ENCODE measurements around the gene ANKUB1. TPM values are rescaled to one million over a fixed set of nuclear protein-coding genes. Genes with fewer than 3 reads are reported as not detected.
A peak's percentile ranks its signal among the peaks of the same experiment; 100 is the strongest.

ANKUB1 gene
- total and polyA plus RNA-seq, 3 experiments from 2014 or later = not detected

- peak; percentile 10 to 46 (median 14) for DNase-seq
- H3K4me3 Mint-ChIP-seq = no peak overlapping the region
- no peaks in the 10 kb centered on the region for H3K4me1 Mint-ChIP-seq
- no peak overlapping the region for H3K27ac Mint-ChIP-seq
- no peaks in the 10 kb centered on the region for H3K27me3 ChIP-seq (ENCODE audit: insufficient read depth, low read length, poor library complexity, severe bottlenecking)
- H3K9me3 Mint-ChIP-seq = no peaks in the 10 kb centered on the region
- peaks cover 2 to 18% of the 10 kb centered on the region in 2 donors for H3K27me3 Mint-ChIP-seq
- H3K4me1 ChIP-seq (ENCODE audit: insufficient read depth, low read length) = no peaks in the 10 kb centered on the region
- H3K36me3 ChIP-seq (ENCODE audit: insufficient read depth, low read length) = no peaks in the 10 kb centered on the region
- H3K9me3 ChIP-seq (ENCODE audit: low read length) = no peaks in the 10 kb centered on the region
- ChIA-PET CTCF (interaction anchor here (0.7 to 3.8 kb wide), 13 partner anchors 8 to 652 kb away, joined by 3 to 17 read pairs (median 4); partner anchors contain the start of genes COMMD2 and RNF13), POLR2A (no interaction called here)
- no peak overlapping the region for H3K4me3 ChIP-seq (ENCODE audit: low read length)
- no peak overlapping the region for H3K27ac ChIP-seq (ENCODE audit: low read depth, low read length)
- H3K36me3 Mint-ChIP-seq = no peaks in the 10 kb centered on the region
Measured at GRCh38 chr3:149771652-149772271, 20.6 kb downstream of the ANKUB1 start.

GRCh38 chr3:149770246-149770645 is 22.1 kb downstream of the ANKUB1 start:
- Mint-ChIP-seq H3K9me3 (no peaks in the 10 kb centered on the region), H3K36me3 (no peaks in the 10 kb centered on the region), H3K4me1 (no peaks in the 10 kb centered on the region), H3K4me3 (no peak overlapping the region), H3K27me3 (peaks cover 2 to 26% of the 10 kb centered on the region in 2 donors), H3K27ac (no peak overlapping the region)
- ChIA-PET CTCF (interaction anchor here (1.2 to 3.8 kb wide), 5 partner anchors 18 to 261 kb away, joined by 4 to 17 read pairs (median 7); partner anchors contain the start of gene COMMD2), POLR2A (no interaction called here)
- H3K4me1 ChIP-seq (ENCODE audit: insufficient read depth, low read length) = no peaks in the 10 kb centered on the region
- H3K9me3 ChIP-seq (ENCODE audit: low read length) = no peaks in the 10 kb centered on the region
- no peaks in the 10 kb centered on the region for H3K36me3 ChIP-seq (ENCODE audit: insufficient read depth, low read length)
- H3K27me3 ChIP-seq (ENCODE audit: insufficient read depth, low read length, poor library complexity, severe bottlenecking) = no peaks in the 10 kb centered on the region
- H3K4me3 ChIP-seq (ENCODE audit: low read length) = no peak overlapping the region
- H3K27ac ChIP-seq (ENCODE audit: low read depth, low read length) = no peak overlapping the region
- no peak for DNase-seq

GRCh38 chr3:149768704-149769103 is 23.6 kb downstream of the ANKUB1 start:
- H3K4me1 Mint-ChIP-seq = no peaks in the 10 kb centered on the region
- Histone ChIP-seq H3K4me3 (ENCODE audit: low read length) (no peak overlapping the region), H3K4me1 (ENCODE audit: insufficient read depth, low read length) (no peaks in the 10 kb centered on the region), H3K27me3 (ENCODE audit: insufficient read depth, low read length, poor library complexity, severe bottlenecking) (peaks cover 6% of the 10 kb centered on the region), H3K27ac (ENCODE audit: low read depth, low read length) (no peak overlapping the region), H3K9me3 (ENCODE audit: low read length) (no peaks in the 10 kb centered on the region), H3K36me3 (ENCODE audit: insufficient read depth, low read length) (no peaks in the 10 kb centered on the region)
- H3K4me3 Mint-ChIP-seq = no peak overlapping the region
- H3K27ac Mint-ChIP-seq = no peak overlapping the region
- H3K27me3 Mint-ChIP-seq = peaks cover 9 to 26% of the 10 kb centered on the region in 2 donors
- no peaks in the 10 kb centered on the region for H3K9me3 Mint-ChIP-seq
- no peak for DNase-seq
- ChIA-PET POLR2A (no interaction called here), CTCF (no interaction called here)
- no peaks in the 10 kb centered on the region for H3K36me3 Mint-ChIP-seq

GRCh38 chr3:149767720-149768119 is 24.6 kb downstream of the ANKUB1 start:
- Histone ChIP-seq H3K27me3 (ENCODE audit: insufficient read depth, low read length, poor library complexity, severe bottlenecking) (peaks cover 8% of the 10 kb centered on the region), H3K4me3 (ENCODE audit: low read length) (no peak overlapping the region), H3K9me3 (ENCODE audit: low read length) (no peaks in the 10 kb centered on the region), H3K36me3 (ENCODE audit: insufficient read depth, low read length) (no peaks in the 10 kb centered on the region), H3K4me1 (ENCODE audit: insufficient read depth, low read length) (no peaks in the 10 kb centered on the region), H3K27ac (ENCODE audit: low read depth, low read length) (no peak overlapping the region)
- peaks cover 9 to 26% of the 10 kb centered on the region in 2 donors for H3K27me3 Mint-ChIP-seq
- H3K4me1 Mint-ChIP-seq = no peaks in the 10 kb centered on the region
- CTCF ChIA-PET = interaction anchor here (0.9 kb wide), 1 partner anchor 115 kb away, joined by 3 read pairs; no protein-coding TSS in a partner anchor
- DNase-seq = no peak
- H3K27ac Mint-ChIP-seq = no peak overlapping the region
- no peak overlapping the region for H3K4me3 Mint-ChIP-seq
- no peaks in the 10 kb centered on the region for H3K36me3 Mint-ChIP-seq
- POLR2A ChIA-PET = no interaction called here
- H3K9me3 Mint-ChIP-seq = no peaks in the 10 kb centered on the region

GRCh38 chr3:149765762-149766334 is 26.5 kb downstream of the ANKUB1 start:
- H3K4me3 Mint-ChIP-seq = no peak overlapping the region
- no peak for DNase-seq
- no peak overlapping the region for H3K27ac Mint-ChIP-seq
- Histone ChIP-seq H3K4me1 (ENCODE audit: insufficient read depth, low read length) (no peaks in the 10 kb centered on the region), H3K4me3 (ENCODE audit: low read length) (no peak overlapping the region), H3K27ac (ENCODE audit: low read depth, low read length) (no peak overlapping the region), H3K9me3 (ENCODE audit: low read length) (no peaks in the 10 kb centered on the region), H3K36me3 (ENCODE audit: insufficient read depth, low read length) (no peaks in the 10 kb centered on the region), H3K27me3 (ENCODE audit: insufficient read depth, low read length, poor library complexity, severe bottlenecking) (peaks cover 15% of the 10 kb centered on the region)
- H3K4me1 Mint-ChIP-seq = no peaks in the 10 kb centered on the region
- no peaks in the 10 kb centered on the region for H3K36me3 Mint-ChIP-seq
- ChIA-PET CTCF (interaction anchor here (0.9 to 1.7 kb wide), 2 partner anchors 10 to 13 kb away, joined by 3 to 4 read pairs; partner anchors contain the start of gene COMMD2), POLR2A (no interaction called here)
- no peaks in the 10 kb centered on the region for H3K9me3 Mint-ChIP-seq
- H3K27me3 Mint-ChIP-seq = peaks cover 9 to 20% of the 10 kb centered on the region in 2 donors

- ChIA-PET POLR2A (interaction anchor here (0.6 kb wide), 1 partner anchor 77 kb away, joined by 5 read pairs; no protein-coding TSS in a partner anchor), CTCF (no interaction called here)
- Mint-ChIP-seq H3K4me1 (no peaks in the 10 kb centered on the region), H3K4me3 (no peak overlapping the region), H3K27ac (no peak overlapping the region), H3K9me3 (no peaks in the 10 kb centered on the region), H3K36me3 (no peaks in the 10 kb centered on the region), H3K27me3 (peaks cover 9 to 25% of the 10 kb centered on the region in 2 donors)
- Histone ChIP-seq H3K4me3 (ENCODE audit: low read length) (no peak overlapping the region), H3K9me3 (ENCODE audit: low read length) (no peaks in the 10 kb centered on the region), H3K4me1 (ENCODE audit: insufficient read depth, low read length) (no peaks in the 10 kb centered on the region), H3K36me3 (ENCODE audit: insufficient read depth, low read length) (no peaks in the 10 kb centered on the region), H3K27ac (ENCODE audit: low read depth, low read length) (no peak overlapping the region), H3K27me3 (ENCODE audit: insufficient read depth, low read length, poor library complexity, severe bottlenecking) (peaks cover 15% of the 10 kb centered on the region)
- DNase-seq = no peak
Measured at GRCh38 chr3:149764302-149764701, 28.1 kb downstream of the ANKUB1 start.

GRCh38 chr3:149763565-149764195 is 28.7 kb downstream of the ANKUB1 start:
- no peaks in the 10 kb centered on the region for H3K4me1 Mint-ChIP-seq
- H3K27ac ChIP-seq (ENCODE audit: low read depth, low read length) = no peak overlapping the region
- H3K4me3 ChIP-seq (ENCODE audit: low read length) = no peak overlapping the region
- H3K4me1 ChIP-seq (ENCODE audit: insufficient read depth, low read length) = no peaks in the 10 kb centered on the region
- DNase-seq = no peak
- no peak overlapping the region for H3K27ac Mint-ChIP-seq
- H3K9me3 Mint-ChIP-seq = no peaks in the 10 kb centered on the region
- ChIA-PET CTCF (interaction anchor here (2.1 kb wide), 1 partner anchor 11 kb away, joined by 9 read pairs; the partner anchor contains the start of gene COMMD2), POLR2A (no interaction called here)
- H3K27me3 Mint-ChIP-seq = peaks cover 9 to 21% of the 10 kb centered on the region in 2 donors
- no peaks in the 10 kb centered on the region for H3K9me3 ChIP-seq (ENCODE audit: low read length)
- H3K27me3 ChIP-seq (ENCODE audit: insufficient read depth, low read length, poor library complexity, severe bottlenecking) = peaks cover 15% of the 10 kb centered on the region
- H3K36me3 Mint-ChIP-seq = no peaks in the 10 kb centered on the region
- no peak overlapping the region for H3K4me3 Mint-ChIP-seq
- H3K36me3 ChIP-seq (ENCODE audit: insufficient read depth, low read length) = no peaks in the 10 kb centered on the region

- H3K4me3 ChIP-seq (ENCODE audit: low read length) = no peak overlapping the region
- no peaks in the 10 kb centered on the region for H3K9me3 ChIP-seq (ENCODE audit: low read length)
- H3K27ac ChIP-seq (ENCODE audit: low read depth, low read length) = no peak overlapping the region
- DNase-seq = no peak
- Mint-ChIP-seq H3K27ac (peak overlapping the region in 5 of 8 donors; percentile 22 to 96 (median 94)), H3K36me3 (peaks cover 0 to 25% (median 4%) of the 10 kb centered on the region in 3 donors), H3K27me3 (peaks cover 0 to 5% of the 10 kb centered on the region in 2 donors), H3K4me1 (peaks cover 31 to 47% (median 44%) of the 10 kb centered on the region in 3 donors), H3K9me3 (no peaks in the 10 kb centered on the region), H3K4me3 (peak overlapping the region in 6 of 7 donors; percentile 51 to 100 (median 95))
- H3K36me3 ChIP-seq (ENCODE audit: insufficient read depth, low read length) = no peaks in the 10 kb centered on the region
- H3K27me3 ChIP-seq (ENCODE audit: insufficient read depth, low read length, poor library complexity, severe bottlenecking) = no peaks in the 10 kb centered on the region
- POLR2A ChIA-PET = no interaction called here
- peaks cover 21% of the 10 kb centered on the region for H3K4me1 ChIP-seq (ENCODE audit: insufficient read depth, low read length)
- CTCF ChIA-PET = interaction anchor here (2.5 kb wide), 2 partner anchors 9 to 54 kb away, joined by 9 to 13 read pairs; no protein-coding TSS in a partner anchor
Measured at GRCh38 chr3:149753717-149754116, 38.6 kb downstream of the ANKUB1 start.
